ENCODE results near the gene LRRC74B. TPM values are rescaled to one million over a fixed set of nuclear protein-coding genes. Genes with fewer than 3 reads are reported as not detected.
"Not testable (repeated sequence)": the region's sequence is repeated elsewhere in the genome, so short reads cannot be mapped to it uniquely, and the experiment has no call there.

The LRRC74B gene
- under 0.01 TPM for total RNA-seq

DNA sequence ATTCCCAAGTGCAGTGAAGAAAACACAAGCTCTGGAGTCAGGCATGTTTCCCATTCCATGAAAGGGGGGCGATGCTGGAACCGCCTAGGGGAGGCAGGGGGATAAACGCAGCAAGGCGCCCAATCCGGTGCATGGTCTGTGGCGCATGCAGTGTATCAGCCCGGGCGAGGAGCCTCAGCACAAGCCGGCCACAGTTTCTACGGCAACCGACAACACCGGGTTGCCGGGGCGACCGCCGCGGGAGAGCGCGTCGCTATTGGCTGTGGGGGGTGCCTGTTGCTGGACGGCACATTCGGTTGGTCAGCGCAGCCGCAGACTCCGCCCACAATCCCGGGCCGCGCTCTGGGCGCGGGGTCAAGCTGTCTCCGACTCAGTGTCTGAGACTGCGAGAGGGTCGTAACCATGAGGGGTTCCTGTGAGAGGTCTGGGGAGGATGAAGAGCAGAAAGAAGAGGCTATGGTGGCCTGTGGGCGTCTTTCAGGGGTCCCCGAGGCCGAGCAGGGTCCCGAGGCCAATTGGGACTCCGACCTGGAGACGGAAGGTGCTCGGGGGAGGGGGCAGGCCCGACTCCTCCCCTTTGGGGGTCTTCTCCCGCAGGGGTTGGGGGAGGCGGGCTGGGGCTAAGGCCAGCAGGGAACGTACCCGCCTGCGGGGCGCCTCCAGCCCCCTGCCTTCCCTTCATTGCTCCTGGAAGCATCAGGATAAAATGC is at the start of gene LRRC74B:
Gene LRRC74B (plus strand): TSS at position 362 of the 710 bp plus-strand sequence. CDS start 41 bp downstream, at position 403.
- no peak for FAIRE-seq

GRCh38 chr22:20996031-20996410 is 49.7 kb upstream of the LRRC74B start:
- DNase-seq (ENCODE audit: low spot score in 2 of 2) (no peak), FAIRE-seq (no peak)

More for the DNA sequence above, at the start of gene LRRC74B:
- peak; percentile 83 to 97 for DNase-seq (ENCODE audit: low spot score in 2 of 2)

- DNase-seq (ENCODE audit: low spot score in 2 of 2) (no peak), FAIRE-seq (no peak)
Measured at GRCh38 chr22:20996598-20997535, 48.9 kb upstream of the LRRC74B start.

DNA sequence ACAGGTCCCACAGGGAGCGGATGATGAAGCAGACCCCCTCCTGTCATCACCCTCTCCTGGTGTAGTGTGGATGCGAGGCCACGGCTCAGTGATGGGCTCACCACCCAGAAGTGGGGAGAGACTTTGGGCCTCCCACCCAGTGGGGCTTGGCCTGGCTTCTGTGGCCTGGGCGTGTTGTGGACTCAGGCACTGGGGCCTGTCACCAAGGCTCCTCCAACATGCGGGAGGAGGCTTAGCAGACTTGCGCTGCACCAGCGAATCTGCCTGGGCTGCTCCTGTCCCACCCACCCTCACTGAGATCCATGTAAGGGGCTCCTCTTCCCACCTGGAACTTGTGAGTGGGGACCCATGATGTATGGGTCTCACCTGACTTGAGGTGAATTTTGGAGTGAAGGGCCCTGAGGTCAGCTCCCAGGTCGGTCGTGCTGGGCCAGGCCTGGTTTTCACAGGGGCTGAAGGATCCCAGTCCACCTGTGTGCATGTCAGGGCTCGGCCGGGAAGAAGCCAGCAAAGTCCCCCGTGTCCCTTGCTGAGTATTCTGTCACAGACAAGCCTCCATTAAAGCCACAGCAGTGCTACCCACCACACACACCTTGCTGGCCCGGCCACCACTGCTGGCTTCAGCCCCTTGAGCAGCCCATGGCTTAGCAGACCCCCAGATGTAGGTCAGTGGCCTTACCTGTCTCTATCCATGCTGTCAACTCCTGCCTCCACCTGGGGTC is 48.0 kb upstream of the LRRC74B start:
- DNase-seq (ENCODE audit: low spot score in 2 of 2) (no peak), FAIRE-seq (no peak)

DNA sequence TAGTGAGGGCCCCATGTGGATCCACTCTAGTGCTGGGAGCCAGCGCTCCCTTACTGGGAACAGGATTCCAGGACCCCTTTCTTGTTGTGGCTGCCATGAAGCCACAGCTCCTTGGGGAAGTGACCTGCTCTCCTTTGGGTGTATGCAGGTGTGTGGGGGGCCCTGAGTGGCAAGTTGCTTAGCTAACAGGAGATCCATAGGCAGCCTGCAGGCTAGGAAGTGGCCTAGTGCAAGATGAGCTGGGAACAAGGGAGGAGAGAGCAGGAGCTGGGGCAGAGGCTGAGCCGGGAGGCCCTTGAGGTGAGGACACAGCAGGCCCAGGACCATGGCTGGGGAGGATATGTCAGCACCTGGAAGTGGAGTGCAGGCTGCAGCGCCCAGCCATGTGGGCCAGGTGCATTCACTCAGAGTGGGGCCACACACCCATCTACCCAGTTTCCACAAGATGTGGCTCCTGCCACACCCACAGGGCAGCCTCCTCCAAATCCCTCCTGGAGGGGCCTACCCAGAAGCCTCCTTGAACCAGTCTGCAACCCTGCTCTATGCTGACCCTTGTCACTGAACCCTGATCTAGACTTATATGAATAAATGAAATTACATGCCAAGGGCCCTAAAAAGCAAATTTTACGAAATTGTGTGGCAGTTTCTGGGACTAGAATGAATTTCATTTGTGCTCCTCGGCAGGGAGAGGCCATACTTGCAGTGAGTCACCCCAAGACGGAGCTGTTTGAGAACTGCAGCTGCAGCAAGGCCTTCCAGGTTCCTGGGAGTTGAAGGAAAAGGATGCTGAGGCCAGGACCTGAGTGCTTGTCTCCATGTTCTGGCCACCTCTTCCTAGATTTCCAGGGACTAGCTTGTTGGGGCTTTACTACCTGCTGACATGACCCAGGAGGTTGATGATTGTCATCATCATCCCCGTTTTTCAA is 47.1 kb upstream of the LRRC74B start:
- FAIRE-seq (no peak), DNase-seq (ENCODE audit: low spot score in 2 of 2) (no peak)

GRCh38 chr22:20999350-21000206 is 46.2 kb upstream of the LRRC74B start:
- no peak for DNase-seq (ENCODE audit: low spot score in 2 of 2)
- no peak for FAIRE-seq

- no peak for FAIRE-seq
- DNase-seq (ENCODE audit: low spot score in 2 of 2), result no peak
Measured at GRCh38 chr22:21000207-21000986, 45.3 kb upstream of the LRRC74B start.

DNA sequence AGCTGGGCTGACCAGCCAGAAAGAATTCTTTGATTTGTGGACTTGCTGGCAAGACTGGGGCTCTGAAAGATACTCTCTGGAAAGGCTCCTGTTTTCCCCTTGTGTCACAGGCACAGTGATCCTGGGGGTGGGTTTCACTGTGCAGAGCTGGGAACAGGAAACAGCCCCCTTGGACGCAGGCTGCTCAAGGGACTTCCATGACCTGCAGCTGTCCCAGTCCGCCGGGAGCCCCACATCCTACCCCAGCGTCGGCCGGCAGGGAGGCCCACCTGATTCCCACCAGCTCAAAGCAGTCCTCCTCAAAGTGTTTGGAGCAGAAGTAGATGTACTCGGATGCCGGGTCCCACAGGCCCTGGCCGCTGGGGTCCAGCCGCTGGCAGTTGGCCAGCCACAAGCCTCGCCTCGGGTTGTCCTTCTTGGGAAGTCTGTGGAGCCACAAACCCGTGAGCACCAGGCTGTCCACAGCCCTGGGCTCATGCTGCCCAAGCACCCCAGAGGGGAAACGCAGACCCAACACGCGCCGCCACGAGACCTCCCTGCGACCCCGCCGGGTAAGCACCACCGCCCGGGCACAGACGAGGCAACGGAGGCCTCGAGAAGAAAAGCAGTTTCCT is 44.7 kb upstream of the LRRC74B start:
- DNase-seq (ENCODE audit: low spot score in 2 of 2) (no peak), FAIRE-seq (no peak)

GRCh38 chr22:21001601-21002325 is 44.0 kb upstream of the LRRC74B start, which contains the start of gene THAP7:
TSS of gene THAP7 (minus strand) at chr22:21002118. CDS start at chr22:21001911, 207 bp downstream.
- no peak for FAIRE-seq
- peak; percentile 89 to 97 for DNase-seq (ENCODE audit: low spot score in 2 of 2)

DNA sequence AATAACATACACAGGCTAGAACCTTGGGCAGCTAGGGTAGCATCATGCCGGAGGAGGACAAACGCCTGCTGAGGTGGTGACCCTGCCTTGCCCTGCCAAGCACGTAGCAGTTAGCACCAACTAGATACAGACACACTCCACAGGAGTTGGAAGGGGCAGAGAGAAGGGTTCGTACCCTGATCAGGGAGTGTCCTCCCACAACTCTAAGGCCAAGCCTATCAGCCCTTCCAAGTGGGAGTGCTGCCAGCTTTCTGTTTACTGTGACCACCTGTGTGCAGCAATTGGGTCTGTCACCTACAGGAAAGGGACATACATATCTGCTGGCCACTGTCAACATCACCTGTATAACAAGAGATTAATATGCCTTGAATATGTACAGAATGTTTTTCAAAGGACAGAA is 42.0 kb upstream of the LRRC74B start:
- DNase-seq (ENCODE audit: low spot score in 2 of 2), result no peak
- no peak for FAIRE-seq

DNA sequence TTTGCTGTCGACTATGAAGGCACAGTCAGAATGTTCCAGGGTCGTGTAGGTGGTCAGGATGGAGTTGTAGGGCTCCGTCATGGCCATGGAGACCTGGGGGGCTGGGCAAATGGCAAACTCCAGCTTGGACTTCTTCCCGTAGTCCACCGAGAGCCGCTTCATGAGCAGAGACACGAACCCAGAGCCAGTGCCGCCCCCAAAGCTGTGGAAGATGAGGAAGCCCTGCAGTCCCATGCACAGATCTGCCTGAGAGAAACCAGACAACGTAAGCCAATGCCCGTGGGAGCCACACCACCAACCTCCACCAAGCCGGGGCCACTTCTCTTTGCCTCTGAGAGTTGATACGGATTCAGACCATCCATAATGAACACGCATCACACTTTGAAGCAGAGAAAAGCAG is 36.5 kb upstream of the LRRC74B start:
- DNase-seq (ENCODE audit: low spot score in 2 of 2); FAIRE-seq: not testable (repeated sequence)

- FAIRE-seq (no peak), DNase-seq (ENCODE audit: low spot score in 2 of 2) (no peak)
Measured at GRCh38 chr22:21009638-21010425, 35.9 kb upstream of the LRRC74B start.

GRCh38 chr22:21010426-21011113 is 35.2 kb upstream of the LRRC74B start:
- no peak for FAIRE-seq
- no peak for DNase-seq (ENCODE audit: low spot score in 2 of 2)

GRCh38 chr22:21012446-21013407 is 33.0 kb upstream of the LRRC74B start:
- FAIRE-seq (no peak), DNase-seq (ENCODE audit: low spot score in 2 of 2) (no peak)

Measured in frontal cortex (tissue), 4 donors.